HCT116 (cell line): ENCODE data around the gene CENPK. TPM values are rescaled to one million over a fixed set of nuclear protein-coding genes. Genes with fewer than 3 reads are reported as not detected.

Source experiments
- ATAC-seq: fragments of 200-7000 bp; cut with Tn5 transposase; 2 replicates; pipeline ENCODE4 v1.9.1; 2020; ENCODE audit warnings: mild to moderate bottlenecking, moderate library complexity
- BruUV-seq: library from RNA; stranded (reverse); fragments of 400-500 nt; replicated peaks from 2 replicates; lab custom pipeline; 2021; lab: Mats Ljungman, UMichigan
- CTCF ChIA-PET: fragments of 300-600 bp; sonication (Branson Sonifier 250); formaldehyde crosslinking; loops from one replicate; lab custom pipeline; 2021; ENCODE audit warnings: antibody characterized with exemption; lab: Charles Lee
- POLR2A ChIA-PET: fragments of 300-600, 350-600 bp; sonication (Branson Sonifier 250); formaldehyde crosslinking; loops from one replicate; lab custom pipeline; 2021; ENCODE audit warnings: antibody characterized with exemption; lab: Charles Lee
- RAD21 ChIA-PET, 2 experiments: fragments of 300-600 bp; sonication (Branson Sonifier 250); formaldehyde crosslinking; loops; one replicate each; lab custom pipeline; 2023; ENCODE audit warnings: low total read pairs in 2 of 2; ENCODE audit not compliant: uncharacterized antibody in 2 of 2, unreplicated experiment in 2 of 2, low non-redundant PET in 1 of 2; lab: Charles Lee
- DNase-seq: peaks from one replicate; pipeline ENCODE4 v3.0.0-alpha.2; 2010; ENCODE audit warnings: low read depth, low spot score
- H2AFZ ChIP-seq: fragments of 200-600 bp; shearing (Covaris generic), sonication (generic); 2 replicates; pipeline ENCODE4 v1.6.1; 2017; ENCODE audit warnings: low read depth, mixed run types, mixed read lengths, antibody characterized with exemption, low read length; ENCODE audit not compliant: poor library complexity, severe bottlenecking
- H3K27ac ChIP-seq: 2 replicates; pipeline ENCODE4 v1.5.1; 2012; ENCODE audit warnings: low read depth, low read length
- H3K27me3 ChIP-seq: fragments of 200-600 bp; sonication (generic); 2 replicates; pipeline ENCODE4 v1.6.1; 2016; ENCODE audit warnings: mixed run types, low read length, mixed read lengths; ENCODE audit not compliant: insufficient read depth
- H3K36me3 ChIP-seq, 2 experiments: fragments of 200-500 bp in 1 of 2; fragments of 200-600 bp in 1 of 2; sonication (Bioruptor generic) in 1 of 2; sonication (generic) in 1 of 2; 2 replicates each; pipeline versions ENCODE4 v1.5.1 to v1.6.1; 2014 to 2016; ENCODE audit warnings: low read length in 2 of 2, inconsistent platforms in 1 of 2, mixed read lengths in 1 of 2, mixed run types in 1 of 2; ENCODE audit not compliant: insufficient read depth in 2 of 2, control insufficient read depth in 1 of 2
- H3K4me1 ChIP-seq, 2 experiments: fragments of 200-600 bp in 1 of 2; sonication (generic) in 1 of 2; 2 replicates each; pipeline versions ENCODE4 v1.5.1 to v1.6.1; 2012 to 2017; ENCODE audit warnings: low read length in 2 of 2, inconsistent platforms in 1 of 2, mild to moderate bottlenecking in 1 of 2, mixed read lengths in 1 of 2, mixed run types in 1 of 2, moderate library complexity in 1 of 2; ENCODE audit not compliant: insufficient read depth in 2 of 2, control insufficient read depth in 1 of 2
- H3K4me2 ChIP-seq: fragments of 200-600 bp; sonication (generic); 2 replicates; pipeline ENCODE4 v1.6.1; 2017; ENCODE audit warnings: mixed run types, low read length, mixed read lengths
- H3K4me3 ChIP-seq, 2 experiments: fragments of 200-600 bp in 1 of 2; sonication (generic) in 1 of 2; replicated peaks in 1 of 2; 2 replicates each; pipeline ENCODE4 v1.5.1; 2011 to 2016; ENCODE audit warnings: low read length in 2 of 2, control low read depth in 1 of 2, low read depth in 1 of 2, mild to moderate bottlenecking in 1 of 2, mixed read lengths in 1 of 2, mixed run types in 1 of 2
- H3K79me2 ChIP-seq: fragments of 200-600 bp; sonication (generic); 2 replicates; pipeline ENCODE4 v1.6.1; 2017; ENCODE audit warnings: mild to moderate bottlenecking, mixed run types, low read length, moderate library complexity, mixed read lengths; ENCODE audit not compliant: insufficient read depth
- H3K9ac ChIP-seq: fragments of 200-600 bp; sonication (generic); 2 replicates; pipeline ENCODE4 v1.6.1; 2016; ENCODE audit warnings: low read length, mixed read lengths
- H3K9me2 ChIP-seq: fragments of 200-600 bp; sonication (generic), shearing (Covaris generic); 2 replicates; pipeline ENCODE4 v1.6.1; 2017; ENCODE audit warnings: mixed run types, mild to moderate bottlenecking, moderate library complexity; ENCODE audit not compliant: insufficient read depth
- H3K9me3 ChIP-seq, 2 experiments: fragments of 200-500 bp in 1 of 2; fragments of 200-600 bp in 1 of 2; sonication (Bioruptor generic) in 1 of 2; sonication (generic) in 1 of 2; 2 replicates each; pipeline ENCODE4 v1.6.1; 2014 to 2017; ENCODE audit warnings: low read length in 2 of 2, mixed read lengths in 2 of 2, inconsistent platforms in 1 of 2, low read depth in 1 of 2, mild to moderate bottlenecking in 1 of 2, mixed run types in 1 of 2, moderate library complexity in 1 of 2; ENCODE audit not compliant: control insufficient read depth in 1 of 2, insufficient read depth in 1 of 2
- H4K20me1 ChIP-seq: fragments of 200-600 bp; sonication (generic), shearing (Covaris generic); 2 replicates; pipeline ENCODE4 v1.6.1; 2017; ENCODE audit warnings: mixed run types, mild to moderate bottlenecking, moderate library complexity; ENCODE audit not compliant: insufficient read depth
- ATF3 ChIP-seq: IDR thresholded peaks from 2 replicates; pipeline ENCODE4 v1.6.1; 2012
- CBX3 ChIP-seq: IDR thresholded peaks from 2 replicates; pipeline ENCODE4 v1.6.1; 2012; ENCODE audit warnings: low read depth
- CTCF ChIP-seq, 3 experiments: fragments of 200-600 bp in 1 of 3; sonication (generic) in 1 of 3; IDR thresholded peaks in 2 of 3; conservative IDR thresholded peaks in 1 of 3; 2 replicates each; pipeline ENCODE4 v1.5.1; 2012 to 2017; ENCODE audit warnings: low read depth in 2 of 3, low read length in 2 of 3, antibody characterized with exemption in 1 of 3, borderline replicate concordance in 1 of 3, control low read depth in 1 of 3, mild to moderate bottlenecking in 1 of 3, mixed read lengths in 1 of 3, mixed run types in 1 of 3, moderate library complexity in 1 of 3; ENCODE audit not compliant: insufficient read depth in 1 of 3
- EZH2 ChIP-seq: fragments of 200-600 bp; sonication (generic); IDR thresholded peaks from 2 replicates; pipeline ENCODE4 v1.6.1; 2017; ENCODE audit warnings: antibody characterized with exemption, mixed run types
- EZH2phosphoT487 ChIP-seq: fragments of 200-600 bp; IDR thresholded peaks from 2 replicates; pipeline ENCODE4 v1.6.1; 2018; ENCODE audit warnings: antibody characterized with exemption, borderline replicate concordance
- FOSL1 ChIP-seq: IDR thresholded peaks from 2 replicates; pipeline ENCODE4 v1.6.1; 2012; ENCODE audit warnings: low read depth
- JUND ChIP-seq: IDR thresholded peaks from 2 replicates; pipeline ENCODE4 v1.6.1; 2012
- MAX ChIP-seq: IDR thresholded peaks from 2 replicates; pipeline ENCODE4 v1.6.1; 2012
- RAD21 ChIP-seq: IDR thresholded peaks from 2 replicates; pipeline ENCODE4 v1.6.1; 2012; ENCODE audit warnings: low read depth, mild to moderate bottlenecking
- SP1 ChIP-seq: IDR thresholded peaks from 2 replicates; pipeline ENCODE4 v1.6.1; 2012; ENCODE audit warnings: low read depth
- TCF7L2 ChIP-seq: IDR thresholded peaks from 2 replicates; pipeline ENCODE4 v1.7.0; 2011; ENCODE audit warnings: borderline replicate concordance, inconsistent platforms; ENCODE audit not compliant: insufficient read depth, insufficient read length; ENCODE audit errors: extremely low read depth
- ZBTB33 ChIP-seq: IDR thresholded peaks from 2 replicates; pipeline ENCODE4 v1.6.1; 2011; ENCODE audit warnings: mild to moderate bottlenecking, low read length, moderate library complexity; ENCODE audit not compliant: insufficient replicate concordance; ENCODE audit errors: extremely low read depth
- ZNF274 ChIP-seq: fragments of 200-500 bp; sonication (Bioruptor generic); IDR thresholded peaks from 2 replicates; pipeline ENCODE4 v1.6.1; 2014; ENCODE audit warnings: mild to moderate bottlenecking, low read depth, low read length, inconsistent platforms
- intact Hi-C: fragments of 100-400 bp; cut with micrococcal nuclease; formaldehyde crosslinking; loops from 2 replicates; pipeline ENCODE4 v1.10.0; 2022
- total RNA-seq: library from RNA; stranded (reverse); gene quantifications from one replicate; pipeline ENCODE4 v1.2.1, GENCODE V29; 2021; ENCODE audit not compliant: unreplicated experiment

CENPK gene
- total RNA-seq, 1 experiment from 2014 or later: 21.4 TPM

- no peak overlapping the region for H3K9ac ChIP-seq
- no peak for ATAC-seq
These were observed 7.7 kb downstream of the CENPK start for GRCh38 chr5:65555287-65555686.

More at GRCh38 chr5:65555287-65555686, 7.7 kb downstream of the CENPK start:
- Histone ChIP-seq H4K20me1 (no peaks in the 10 kb centered on the region; the same call in 1 of the 2 replicates), H3K4me1 (no peaks in the 10 kb centered on the region), H3K9me3 (no peaks in the 10 kb centered on the region), H3K27ac (no peak overlapping the region), H3K36me3 (peaks cover 16 to 17% of the 10 kb centered on the region in 2 experiments), H2AFZ (no peak overlapping the region), H3K27me3 (no peaks in the 10 kb centered on the region), H3K4me3 (no peak overlapping the region), H3K4me2 (no peak overlapping the region), H3K9me2 (no peaks in the 10 kb centered on the region), H3K79me2 (peaks cover 50% of the 10 kb centered on the region)
- DNase-seq: no peak
- ChIA-PET RAD21 (interaction anchor here in 1 of 2 experiments (0.5 kb wide), 1 partner anchor 18 kb away, joined by 4 read pairs; no protein-coding TSS in a partner anchor), CTCF (no interaction called here), POLR2A (no interaction called here)
- TF ChIP-seq CBX3 (no peak), EZH2 (no peak), SP1 (no peak), ZBTB33 (no peak), CTCF (IDR thresholded peaks at IDR 0.05 in 2 of 3, conservative IDR thresholded peaks at IDR 0.05 in 1 of 3; ENCODE audit: borderline replicate concordance in 1 of 3, insufficient read depth in 1 of 3, low read depth in 2 of 3, low read length in 2 of 3) (no peak), FOSL1 (no peak), ZNF274 (no peak), TCF7L2 (no peak), MAX (no peak), JUND (no peak), EZH2phosphoT487 (no peak), RAD21 (no peak), ATF3 (no peak)
- intact Hi-C loops: no loop called here
- BruUV-seq: no TSS peak
